BLaER1 (cell line): ENCODE data around the gene NAT9.

Source experiments
- H3K27ac ChIP-seq: shearing (Covaris generic); formaldehyde crosslinking; 2 replicates; pipeline ENCODE4 v1.8.1; 2022
- H3K27me3 ChIP-seq: shearing (Covaris generic); formaldehyde crosslinking; 2 replicates; pipeline ENCODE4 v1.8.1; 2022
- H3K36me3 ChIP-seq: shearing (Covaris generic); formaldehyde crosslinking; 2 replicates; pipeline ENCODE4 v1.8.1; 2022
- H3K4me1 ChIP-seq: shearing (Covaris generic); formaldehyde crosslinking; 2 replicates; pipeline ENCODE4 v1.8.1; 2022
- H3K4me2 ChIP-seq: shearing (Covaris generic); formaldehyde crosslinking; 2 replicates; pipeline ENCODE4 v1.8.1; 2022
- H3K4me3 ChIP-seq: shearing (Covaris generic); formaldehyde crosslinking; 2 replicates; pipeline ENCODE4 v1.8.1; 2022
- H3K9ac ChIP-seq: shearing (Covaris generic); formaldehyde crosslinking; 2 replicates; pipeline ENCODE4 v1.8.1; 2022
- H3K9me3 ChIP-seq: shearing (Covaris generic); formaldehyde crosslinking; 2 replicates; pipeline ENCODE4 v1.8.1; 2022
- H4K20me1 ChIP-seq: shearing (Covaris generic); formaldehyde crosslinking; 2 replicates; pipeline ENCODE4 v1.8.1; 2022
- Cebpa-rat ChIP-seq: shearing (Covaris generic); IDR thresholded peaks from 2 replicates; pipeline ENCODE4 v1.8.1; 2022

Gene NAT9

GRCh38 chr17:74758848-74759168, 17.3 kb downstream of the NAT9 start:
- H3K9ac ChIP-seq, result peak overlapping the region; percentile 56; the same call in 1 of the 2 replicates
- H4K20me1 ChIP-seq, result peaks cover 93% of the 10 kb centered on the region
- no peaks in the 10 kb centered on the region; the same call in 1 of the 2 replicates for H3K36me3 ChIP-seq
- peaks cover 90% of the 10 kb centered on the region for H3K4me1 ChIP-seq
- peak overlapping the region; percentile 86 for H3K27ac ChIP-seq
- no peaks in the 10 kb centered on the region for H3K27me3 ChIP-seq
- peak overlapping the region; percentile 47 for H3K4me3 ChIP-seq
- no peak for TF ChIP-seq Cebpa-rat
- H3K4me2 ChIP-seq, result peak overlapping the region; percentile 87
- H3K9me3 ChIP-seq, result no peaks in the 10 kb centered on the region

GRCh38 chr17:74757931-74758847, 18.0 kb downstream of the NAT9 start:
- peak overlapping the region; percentile 87 for H3K4me2 ChIP-seq
- peak overlapping the region; percentile 47 for H3K4me3 ChIP-seq
- H3K27me3 ChIP-seq, result no peaks in the 10 kb centered on the region
- H3K9me3 ChIP-seq, result no peaks in the 10 kb centered on the region
- TF ChIP-seq Cebpa-rat, result no peak
- peaks cover 95% of the 10 kb centered on the region for H4K20me1 ChIP-seq
- peak overlapping the region; percentile 86 for H3K27ac ChIP-seq
- peaks cover 88% of the 10 kb centered on the region for H3K4me1 ChIP-seq
- peak overlapping the region; percentile 16; the same call in 1 of the 2 replicates for H3K9ac ChIP-seq
- no peaks in the 10 kb centered on the region; the same call in 1 of the 2 replicates for H3K36me3 ChIP-seq

- H3K4me2 ChIP-seq, result peak overlapping the region; percentile 87
- no peak overlapping the region; the same call in 1 of the 2 replicates for H3K27ac ChIP-seq
- TF ChIP-seq Cebpa-rat, result no peak
- no peak overlapping the region for H3K9ac ChIP-seq
- peaks cover 96% of the 10 kb centered on the region for H4K20me1 ChIP-seq
- H3K4me3 ChIP-seq, result peak overlapping the region; percentile 47; the same call in 1 of the 2 replicates
- no peaks in the 10 kb centered on the region for H3K9me3 ChIP-seq
- H3K27me3 ChIP-seq, result no peaks in the 10 kb centered on the region
- H3K36me3 ChIP-seq, result peaks cover 6% of the 10 kb centered on the region
- H3K4me1 ChIP-seq, result peaks cover 86% of the 10 kb centered on the region
Measured at GRCh38 chr17:74757502-74757901, 18.6 kb downstream of the NAT9 start.

- peaks cover 7% of the 10 kb centered on the region for H3K36me3 ChIP-seq
- H3K9ac ChIP-seq, result no peak overlapping the region
- H3K9me3 ChIP-seq, result no peaks in the 10 kb centered on the region
- no peak overlapping the region for H3K4me3 ChIP-seq
- no peaks in the 10 kb centered on the region for H3K27me3 ChIP-seq
- H3K4me1 ChIP-seq, result peaks cover 89% of the 10 kb centered on the region
- peaks cover 100% of the 10 kb centered on the region for H4K20me1 ChIP-seq
- H3K27ac ChIP-seq, result no peak overlapping the region
- TF ChIP-seq Cebpa-rat, result no peak
- H3K4me2 ChIP-seq, result peak overlapping the region; percentile 87
Measured at GRCh38 chr17:74756891-74757290, 19.3 kb downstream of the NAT9 start.

GRCh38 chr17:74755533-74755932, 20.6 kb downstream of the NAT9 start:
- Histone ChIP-seq H3K4me2 (0 out of 2 replicates have a peak overlapping the region, but pooled peaks have one; percentile 0), H3K36me3 (peaks cover 7% of the 10 kb centered on the region; the same call in 1 of the 2 replicates), H3K9me3 (no peaks in the 10 kb centered on the region), H3K9ac (no peak overlapping the region), H4K20me1 (peaks cover 100% of the 10 kb centered on the region), H3K4me1 (peaks cover 88% of the 10 kb centered on the region), H3K27me3 (0 out of 2 replicates have a peak, but pooled peaks cover 3% of the 10 kb centered on the region), H3K4me3 (no peak overlapping the region), H3K27ac (no peak overlapping the region)
- no peak for TF ChIP-seq Cebpa-rat

- H3K9me3 ChIP-seq, result no peaks in the 10 kb centered on the region
- peaks cover 100% of the 10 kb centered on the region for H4K20me1 ChIP-seq
- TF ChIP-seq Cebpa-rat, result no peak
- H3K4me1 ChIP-seq, result peaks cover 88% of the 10 kb centered on the region
- H3K36me3 ChIP-seq, result peaks cover 7% of the 10 kb centered on the region; the same call in 1 of the 2 replicates
- H3K9ac ChIP-seq, result no peak overlapping the region
- H3K27me3 ChIP-seq, result peaks cover 10% of the 10 kb centered on the region; the same call in 1 of the 2 replicates
- no peak overlapping the region for H3K4me3 ChIP-seq
- no peak overlapping the region for H3K27ac ChIP-seq
- 0 out of 2 replicates have a peak overlapping the region, but pooled peaks have one; percentile 0 for H3K4me2 ChIP-seq
Measured at GRCh38 chr17:74754832-74755231, 21.3 kb downstream of the NAT9 start.

GRCh38 chr17:74752822-74753401, 23.2 kb downstream of the NAT9 start:
- H3K36me3 ChIP-seq, result peaks cover 7% of the 10 kb centered on the region; the same call in 1 of the 2 replicates
- no peaks in the 10 kb centered on the region for H3K9me3 ChIP-seq
- no peak overlapping the region for H3K4me3 ChIP-seq
- peaks cover 80% of the 10 kb centered on the region for H3K4me1 ChIP-seq
- no peak overlapping the region for H3K9ac ChIP-seq
- H3K27me3 ChIP-seq, result peaks cover 18% of the 10 kb centered on the region; the same call in 1 of the 2 replicates
- TF ChIP-seq Cebpa-rat, result no peak
- H3K27ac ChIP-seq, result no peak overlapping the region
- H3K4me2 ChIP-seq, result no peak overlapping the region
- H4K20me1 ChIP-seq, result peaks cover 94% of the 10 kb centered on the region

- H3K9ac ChIP-seq, result no peak overlapping the region
- peaks cover 80% of the 10 kb centered on the region for H3K4me1 ChIP-seq
- H4K20me1 ChIP-seq, result peaks cover 89% of the 10 kb centered on the region
- H3K9me3 ChIP-seq, result no peaks in the 10 kb centered on the region
- no peak for TF ChIP-seq Cebpa-rat
- peaks cover 18% of the 10 kb centered on the region; the same call in 1 of the 2 replicates for H3K27me3 ChIP-seq
- peaks cover 7% of the 10 kb centered on the region; the same call in 1 of the 2 replicates for H3K36me3 ChIP-seq
- H3K4me3 ChIP-seq, result no peak overlapping the region
- H3K27ac ChIP-seq, result no peak overlapping the region
- peak overlapping the region; percentile 51; the same call in 1 of the 2 replicates for H3K4me2 ChIP-seq
Measured at GRCh38 chr17:74752415-74752814, 23.7 kb downstream of the NAT9 start.

- peaks cover 79% of the 10 kb centered on the region for H3K4me1 ChIP-seq
- peaks cover 70% of the 10 kb centered on the region for H4K20me1 ChIP-seq
- peak overlapping the region; percentile 100 for H3K4me2 ChIP-seq
- no peak for TF ChIP-seq Cebpa-rat
- H3K4me3 ChIP-seq, result peak overlapping the region; percentile 96
- no peaks in the 10 kb centered on the region for H3K9me3 ChIP-seq
- H3K27me3 ChIP-seq, result peaks cover 28% of the 10 kb centered on the region; the same call in 1 of the 2 replicates
- no peak overlapping the region for H3K27ac ChIP-seq
- H3K36me3 ChIP-seq, result peaks cover 7% of the 10 kb centered on the region; the same call in 1 of the 2 replicates
- peak overlapping the region; percentile 93 for H3K9ac ChIP-seq
Measured at GRCh38 chr17:74750327-74751069, 25.6 kb downstream of the NAT9 start.
